ENCODE measurements around the gene ZNF610.

The ZNF610 gene

DNA sequence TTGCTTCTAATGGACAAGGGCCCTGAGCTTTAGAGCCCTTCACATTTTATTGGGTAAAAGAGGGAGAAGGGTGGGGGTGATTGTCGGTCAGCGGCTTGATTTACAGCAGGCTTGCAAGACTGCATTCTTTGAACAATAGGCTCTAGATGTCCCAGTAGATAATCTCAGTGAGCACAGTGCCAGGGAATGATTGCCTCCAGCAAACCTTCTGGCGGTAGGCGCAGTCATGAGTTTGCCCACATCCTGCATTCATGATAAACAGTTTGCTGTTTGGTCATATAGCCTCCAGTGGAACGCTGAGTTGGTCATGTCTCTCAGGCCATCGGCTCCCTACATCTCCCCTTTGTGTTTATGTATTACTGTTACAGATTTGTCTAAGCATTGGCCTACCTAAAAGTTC lies 74.2 kb downstream of the ZNF610 start:
- no peak for FAIRE-seq

DNA sequence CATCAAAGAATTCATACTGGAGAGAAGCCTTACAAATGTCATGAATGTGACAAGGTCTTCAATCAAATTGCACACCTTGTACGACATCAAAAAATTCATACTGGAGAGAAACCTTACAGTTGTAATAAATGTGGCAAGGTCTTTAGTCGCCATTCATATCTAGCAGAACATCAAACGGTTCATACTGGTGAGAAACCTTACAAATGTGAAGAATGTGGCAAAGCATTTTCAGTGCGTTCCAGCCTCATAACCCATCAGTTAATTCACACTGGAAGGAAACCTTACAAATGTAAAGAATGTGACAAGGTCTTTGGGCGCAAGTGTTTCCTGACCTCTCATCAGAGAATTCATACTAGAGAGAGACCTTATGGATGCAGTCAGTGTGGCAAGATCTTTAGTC lies 79.7 kb downstream of the ZNF610 start:
- FAIRE-seq = no peak
